Measurements from ENCODE around the gene PGLYRP1. TPM values are rescaled to one million over a fixed set of nuclear protein-coding genes. Genes with fewer than 3 reads are reported as not detected.

The PGLYRP1 gene
- total RNA-seq, 2 experiments from 2014 or later, result not detected

GRCh38 chr19:46049597-46049996 is 26.7 kb upstream of the PGLYRP1 start:
- H3K4me1 Mint-ChIP-seq (ENCODE audit: low read depth), result no peaks in the 10 kb centered on the region
- H3K27ac Mint-ChIP-seq, result no peak overlapping the region
- no peak overlapping the region for H3K4me3 Mint-ChIP-seq
- intact Hi-C loops (cut with micrococcal nuclease), result no loop called here
- peak; percentile 21 for DNase-seq
- CTCF ChIA-PET, result interaction anchor here (0.9 to 2.0 kb wide), 5 partner anchors 13 to 187 kb away, joined by 3 to 7 read pairs (median 3); partner anchors contain the start of gene SYMPK
- no peaks in the 10 kb centered on the region for H3K36me3 Mint-ChIP-seq (ENCODE audit: low read depth)
- H3K9me3 Mint-ChIP-seq, result peaks cover 8% of the 10 kb centered on the region
- peaks cover 56% of the 10 kb centered on the region for H3K27me3 Mint-ChIP-seq (ENCODE audit: low read depth)

GRCh38 chr19:46043519-46043918 is 20.7 kb upstream of the PGLYRP1 start:
- H3K27me3 Mint-ChIP-seq (ENCODE audit: low read depth), result peaks cover 54% of the 10 kb centered on the region
- CTCF ChIA-PET, result interaction anchor here (1.1 to 1.8 kb wide), 2 partner anchors 15 to 35 kb away, joined by 3 to 5 read pairs; no protein-coding TSS in a partner anchor

DNA sequence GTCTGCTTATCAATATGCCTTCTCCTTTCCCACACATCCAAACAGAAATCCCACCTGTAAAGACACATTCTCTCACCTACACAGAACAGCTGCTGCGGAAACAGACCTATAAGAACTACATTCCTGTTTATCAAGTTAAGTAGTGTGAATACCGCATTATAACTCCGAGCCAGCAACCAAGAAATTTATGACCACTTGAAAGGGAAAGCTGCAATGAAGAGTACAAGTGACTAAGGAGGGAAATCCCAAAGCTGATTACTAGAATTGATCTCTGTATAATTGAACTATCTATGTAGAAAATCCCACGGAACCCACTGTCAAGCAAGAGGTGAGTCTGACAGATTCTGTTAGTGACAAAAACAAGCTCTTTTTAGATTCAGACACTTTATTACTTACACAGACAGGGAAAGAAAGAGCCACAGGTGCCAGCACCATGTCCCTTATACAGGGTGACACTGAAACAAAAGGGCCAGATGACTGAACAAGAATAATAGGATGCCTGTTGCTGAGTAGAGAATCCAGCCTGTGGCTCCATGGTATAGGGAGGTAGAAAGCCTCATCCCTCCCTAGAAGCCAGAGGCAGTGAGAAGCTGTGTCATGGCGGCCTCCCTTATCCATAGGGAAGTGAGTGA is 19.5 kb upstream of the PGLYRP1 start:
- peaks cover 8% of the 10 kb centered on the region for H3K9me3 Mint-ChIP-seq
- CTCF ChIA-PET, result interaction anchor here (0.5 to 1.8 kb wide), 4 partner anchors 14 to 166 kb away, joined by 3 to 5 read pairs (median 3); no protein-coding TSS in a partner anchor
- H3K27ac Mint-ChIP-seq, result no peak overlapping the region
- DNase-seq, result no peak
- intact Hi-C loops (cut with micrococcal nuclease), result no loop called here
- H3K4me1 Mint-ChIP-seq (ENCODE audit: low read depth), result no peaks in the 10 kb centered on the region
- peaks cover 45% of the 10 kb centered on the region for H3K27me3 Mint-ChIP-seq (ENCODE audit: low read depth)
- H3K4me3 Mint-ChIP-seq, result no peak overlapping the region
- no peaks in the 10 kb centered on the region for H3K36me3 Mint-ChIP-seq (ENCODE audit: low read depth)

More at GRCh38 chr19:46043519-46043918, 20.7 kb upstream of the PGLYRP1 start:
- Mint-ChIP-seq H3K4me1 (ENCODE audit: low read depth) (no peaks in the 10 kb centered on the region), H3K27ac (no peak overlapping the region), H3K9me3 (peaks cover 8% of the 10 kb centered on the region), H3K36me3 (ENCODE audit: low read depth) (no peaks in the 10 kb centered on the region), H3K4me3 (no peak overlapping the region)
- no peak for DNase-seq
- intact Hi-C loops (cut with micrococcal nuclease), result no loop called here

- H3K27me3 Mint-ChIP-seq (ENCODE audit: low read depth), result peaks cover 34% of the 10 kb centered on the region
- H3K4me3 Mint-ChIP-seq, result no peak within 1 kb of the TSS
- DNase-seq, result no peak
- CTCF ChIA-PET, result no interaction called here
- no peak within 1 kb of the TSS for H3K27ac Mint-ChIP-seq
- intact Hi-C loops (cut with micrococcal nuclease), result no loop called here
- H3K9me3 Mint-ChIP-seq, result peaks cover 2% of the 10 kb centered on the region
- H3K4me1 Mint-ChIP-seq (ENCODE audit: low read depth), result no peaks in the 10 kb centered on the region
- no peaks in the 10 kb centered on the region for H3K36me3 Mint-ChIP-seq (ENCODE audit: low read depth)
Measured at GRCh38 chr19:46040952-46041500, 18.2 kb upstream of the PGLYRP1 start, which contains the start of gene IGFL4. Gene IGFL4 (minus strand): TSS chr19:46041002. CDS start chr19:46040962, 40 bp downstream.

GRCh38 chr19:46040125-46040524 is 17.3 kb upstream of the PGLYRP1 start:
- H3K36me3 Mint-ChIP-seq (ENCODE audit: low read depth), result no peaks in the 10 kb centered on the region
- no peaks in the 10 kb centered on the region for H3K4me1 Mint-ChIP-seq (ENCODE audit: low read depth)
- DNase-seq, result no peak
- peaks cover 27% of the 10 kb centered on the region for H3K27me3 Mint-ChIP-seq (ENCODE audit: low read depth)
- H3K4me3 Mint-ChIP-seq, result no peak overlapping the region
- no peak overlapping the region for H3K27ac Mint-ChIP-seq
- intact Hi-C loops (cut with micrococcal nuclease), result no loop called here
- CTCF ChIA-PET, result no interaction called here
- H3K9me3 Mint-ChIP-seq, result no peaks in the 10 kb centered on the region

DNA sequence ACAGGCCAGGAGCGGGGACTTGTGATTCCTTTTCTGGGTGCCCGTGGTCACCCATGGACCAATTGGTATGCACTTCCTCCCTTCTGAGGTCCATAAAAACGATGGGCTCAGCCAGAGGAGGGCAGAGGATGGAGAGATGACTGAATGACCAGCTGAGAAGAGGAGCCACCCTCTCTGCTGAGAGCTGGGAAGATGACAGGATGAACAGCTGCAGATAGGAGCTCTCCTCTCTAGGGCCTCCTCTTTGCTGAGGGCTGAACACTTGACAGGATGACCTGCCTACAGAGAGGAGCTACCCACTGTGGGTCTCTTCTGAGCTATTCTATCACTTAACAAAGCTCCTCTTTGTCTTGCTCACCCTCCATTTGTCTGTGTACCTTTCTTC is 13.9 kb upstream of the PGLYRP1 start:
- CTCF ChIA-PET, result interaction anchor here (0.6 to 1.1 kb wide), 5 partner anchors 8 to 235 kb away, joined by 3 to 4 read pairs (median 3); no protein-coding TSS in a partner anchor
- Mint-ChIP-seq H3K9me3 (no peaks in the 10 kb centered on the region), H3K27ac (no peak overlapping the region), H3K36me3 (ENCODE audit: low read depth) (no peaks in the 10 kb centered on the region), H3K27me3 (ENCODE audit: low read depth) (peaks cover 14% of the 10 kb centered on the region), H3K4me1 (ENCODE audit: low read depth) (no peaks in the 10 kb centered on the region), H3K4me3 (no peak overlapping the region)
- intact Hi-C loops (cut with micrococcal nuclease), result no loop called here
- DNase-seq, result no peak

- no peak overlapping the region for H3K4me3 Mint-ChIP-seq
- H3K27ac Mint-ChIP-seq, result no peak overlapping the region
- no peaks in the 10 kb centered on the region for H3K4me1 Mint-ChIP-seq (ENCODE audit: low read depth)
- H3K36me3 Mint-ChIP-seq (ENCODE audit: low read depth), result no peaks in the 10 kb centered on the region
- peaks cover 10% of the 10 kb centered on the region for H3K27me3 Mint-ChIP-seq (ENCODE audit: low read depth)
- DNase-seq, result no peak
- H3K9me3 Mint-ChIP-seq, result no peaks in the 10 kb centered on the region
- intact Hi-C loops (cut with micrococcal nuclease), result no loop called here
- CTCF ChIA-PET, result interaction anchor here (0.6 to 1.1 kb wide), 3 partner anchors 11 to 26 kb away, joined by 3 read pairs; no protein-coding TSS in a partner anchor
Measured at GRCh38 chr19:46035986-46036743, 13.3 kb upstream of the PGLYRP1 start.

- Mint-ChIP-seq H3K4me1 (ENCODE audit: low read depth) (no peaks in the 10 kb centered on the region), H3K27me3 (ENCODE audit: low read depth) (peaks cover 6% of the 10 kb centered on the region), H3K9me3 (no peaks in the 10 kb centered on the region), H3K36me3 (ENCODE audit: low read depth) (no peaks in the 10 kb centered on the region), H3K27ac (no peak overlapping the region), H3K4me3 (no peak overlapping the region)
- intact Hi-C loops (cut with micrococcal nuclease), result no loop called here
- DNase-seq, result no peak
- CTCF ChIA-PET, result no interaction called here
Measured at GRCh38 chr19:46035546-46035945, 12.7 kb upstream of the PGLYRP1 start.

DNA sequence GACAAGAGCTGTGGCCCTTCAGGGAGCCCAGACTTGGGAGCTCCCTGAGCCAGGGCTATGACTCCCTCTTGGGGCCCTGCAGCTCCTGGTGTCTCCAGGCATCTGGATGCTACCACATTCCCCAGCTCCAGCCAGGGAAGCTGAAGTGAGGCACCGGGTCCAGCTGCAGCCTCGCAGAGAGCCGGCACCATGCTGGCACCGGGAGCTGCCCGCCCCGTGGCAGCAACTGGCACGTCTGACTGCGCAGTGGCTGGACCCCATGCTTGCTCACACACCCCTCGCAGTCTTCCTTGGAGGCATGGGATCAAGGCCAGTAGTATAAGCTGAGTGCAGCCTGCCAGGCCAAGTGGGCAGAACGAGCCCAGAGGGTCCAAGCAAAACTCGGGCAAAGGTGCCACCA is 10.5 kb upstream of the PGLYRP1 start:
- Mint-ChIP-seq H3K27me3 (ENCODE audit: low read depth) (peaks cover 2% of the 10 kb centered on the region), H3K27ac (no peak overlapping the region), H3K4me1 (ENCODE audit: low read depth) (peaks cover 2% of the 10 kb centered on the region), H3K9me3 (no peaks in the 10 kb centered on the region), H3K4me3 (no peak overlapping the region), H3K36me3 (ENCODE audit: low read depth) (no peaks in the 10 kb centered on the region)
- CTCF ChIA-PET, result interaction anchor here (0.6 to 2.9 kb wide), 5 partner anchors 18 to 231 kb away, joined by 3 to 15 read pairs (median 4); no protein-coding TSS in a partner anchor
- intact Hi-C loops (cut with micrococcal nuclease), result no loop called here
- no peak for DNase-seq

DNA sequence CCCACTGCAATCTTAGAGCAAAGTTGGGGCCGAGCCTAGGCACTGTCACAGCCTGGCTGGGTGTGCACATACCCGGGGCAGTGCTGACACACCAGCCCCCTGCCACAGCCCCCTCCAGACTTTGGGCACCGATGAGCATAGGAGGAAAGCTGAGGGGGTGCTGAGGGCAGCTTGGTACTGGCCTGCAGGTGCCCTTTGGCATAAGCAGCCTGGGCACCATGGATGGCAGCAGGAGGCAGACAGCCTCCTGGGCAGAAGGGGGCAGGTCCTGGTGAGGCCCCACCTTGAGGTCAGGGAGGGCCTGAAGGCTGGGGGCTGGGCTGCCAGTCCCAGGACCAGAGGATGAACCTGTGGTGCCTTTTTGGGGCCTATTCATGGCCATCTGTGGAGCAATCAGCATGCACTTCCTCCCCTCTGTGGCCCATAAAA is 9.8 kb upstream of the PGLYRP1 start:
- DNase-seq, result no peak
- CTCF ChIA-PET, result interaction anchor here (0.6 to 2.9 kb wide), 4 partner anchors 10 to 232 kb away, joined by 3 to 15 read pairs (median 8); no protein-coding TSS in a partner anchor
- Mint-ChIP-seq H3K4me3 (no peak overlapping the region), H3K27me3 (ENCODE audit: low read depth) (peaks cover 2% of the 10 kb centered on the region), H3K4me1 (ENCODE audit: low read depth) (peaks cover 2% of the 10 kb centered on the region), H3K9me3 (no peaks in the 10 kb centered on the region), H3K36me3 (ENCODE audit: low read depth) (no peaks in the 10 kb centered on the region), H3K27ac (no peak overlapping the region)
- intact Hi-C loops (cut with micrococcal nuclease), result no loop called here

GRCh38 chr19:46031781-46032596 is 9.1 kb upstream of the PGLYRP1 start:
- Mint-ChIP-seq H3K9me3 (no peaks in the 10 kb centered on the region), H3K27me3 (ENCODE audit: low read depth) (peaks cover 2% of the 10 kb centered on the region), H3K27ac (no peak overlapping the region), H3K4me3 (no peak overlapping the region), H3K4me1 (ENCODE audit: low read depth) (peaks cover 2% of the 10 kb centered on the region), H3K36me3 (ENCODE audit: low read depth) (no peaks in the 10 kb centered on the region)
- intact Hi-C loops (cut with micrococcal nuclease), result no loop called here
- CTCF ChIA-PET, result interaction anchor here (0.6 to 2.9 kb wide), 4 partner anchors 10 to 233 kb away, joined by 3 to 15 read pairs (median 8); no protein-coding TSS in a partner anchor
- DNase-seq, result no peak
